Natural killer cell (primary cell): Measurements from ENCODE around the gene KRTAP10-9. TPM values are rescaled to one million over a fixed set of nuclear protein-coding genes. Genes with fewer than 3 reads are reported as not detected.

Experiments
- ATAC-seq, 3 donors: fragments of 150-1000 bp in 2 of 3; fragments of 200-7000 bp in 1 of 3; cut with Tn5 transposase; 1 replicate in 1 of 3; 2 replicates in 2 of 3; pipeline ENCODE4 v1.10.0; 2021; ENCODE audit warnings: mild to moderate bottlenecking in 2 of 3, moderate library complexity in 2 of 3
- DNase-seq, 2 donors: peaks; one replicate each; pipeline versions ENCODE4 v3.0.0 to v3.0.0-alpha.2; 2013 to 2021; ENCODE audit warnings: mixed read lengths in 1 of 2
- H3K27ac ChIP-seq: one replicate; pipeline ENCODE4 v1.5.1; 2013; ENCODE audit warnings: mild to moderate bottlenecking, low read length
- H3K27me3 ChIP-seq: one replicate; pipeline ENCODE4 v1.6.1; 2013; ENCODE audit warnings: low read length; ENCODE audit not compliant: control insufficient read depth, insufficient read depth
- H3K36me3 ChIP-seq: one replicate; pipeline ENCODE4 v1.6.1; 2013; ENCODE audit warnings: low read length; ENCODE audit not compliant: control insufficient read depth, insufficient read depth
- H3K4me1 ChIP-seq: one replicate; pipeline ENCODE4 v1.6.1; 2013; ENCODE audit warnings: low read length; ENCODE audit not compliant: control insufficient read depth, insufficient read depth
- H3K4me3 ChIP-seq: one replicate; pipeline ENCODE4 v1.5.1; 2013; ENCODE audit warnings: low read length
- H3K9me3 ChIP-seq: one replicate; pipeline ENCODE4 v1.6.1; 2013; ENCODE audit warnings: low read length; ENCODE audit not compliant: control insufficient read depth, insufficient read depth
- H3K27ac Mint-ChIP-seq, 2 donors: one replicate each; pipeline ENCODE4 v1.8.0; 2022; ENCODE audit warnings: mild to moderate bottlenecking in 2 of 2, mixed read lengths in 2 of 2, moderate library complexity in 1 of 2
- H3K27me3 Mint-ChIP-seq, 2 donors: one replicate each; pipeline ENCODE4 v1.8.0; 2022; ENCODE audit warnings: low read depth in 2 of 2, mixed read lengths in 2 of 2
- H3K36me3 Mint-ChIP-seq: one replicate; pipeline ENCODE4 v1.8.0; 2022; ENCODE audit warnings: mixed read lengths
- H3K4me1 Mint-ChIP-seq, 2 donors: one replicate each; pipeline ENCODE4 v1.8.0; 2022; ENCODE audit warnings: mixed read lengths in 2 of 2
- H3K4me3 Mint-ChIP-seq: one replicate; pipeline ENCODE4 v1.8.0; 2022; ENCODE audit warnings: mild to moderate bottlenecking, moderate library complexity, mixed read lengths
- H3K9me3 Mint-ChIP-seq, 2 donors: one replicate each; pipeline ENCODE4 v1.8.0; 2022; ENCODE audit warnings: mixed read lengths in 2 of 2
- WGBS: methylation state at CpG from one replicate; pipeline ENCODE4 v1.1.7; 2013; ENCODE audit warnings: missing lambda C conversion rate; ENCODE audit not compliant: insufficient coverage; 5-methylcytosine and 5-hydroxymethylcytosine counted together
- intact Hi-C: fragments of 100-400 bp; cut with micrococcal nuclease; formaldehyde crosslinking; loops from one replicate; pipeline ENCODE4 v1.14.2; 2022
- total RNA-seq, 4 donors: library from RNA; stranded (reverse); fragments of 120-200 nt in 1 of 4; gene quantifications; one replicate each; pipeline versions ENCODE4 v1.2.3 to v1.2.4, GENCODE V29; 2013 to 2022
- TF ChIP-seq, protein P1 (sequence below): fragments of 200-600 bp; IDR thresholded peaks from one replicate; pipeline ENCODE4 v1.8.0; 2022; ENCODE audit warnings: antibody characterized with exemption

KRTAP10-9 gene
- total RNA-seq, 3 donors from 2014 or later (not counting 1 experiment from before 2014, with no cell fraction given): not detected

- TF ChIP-seq, protein P1, sequence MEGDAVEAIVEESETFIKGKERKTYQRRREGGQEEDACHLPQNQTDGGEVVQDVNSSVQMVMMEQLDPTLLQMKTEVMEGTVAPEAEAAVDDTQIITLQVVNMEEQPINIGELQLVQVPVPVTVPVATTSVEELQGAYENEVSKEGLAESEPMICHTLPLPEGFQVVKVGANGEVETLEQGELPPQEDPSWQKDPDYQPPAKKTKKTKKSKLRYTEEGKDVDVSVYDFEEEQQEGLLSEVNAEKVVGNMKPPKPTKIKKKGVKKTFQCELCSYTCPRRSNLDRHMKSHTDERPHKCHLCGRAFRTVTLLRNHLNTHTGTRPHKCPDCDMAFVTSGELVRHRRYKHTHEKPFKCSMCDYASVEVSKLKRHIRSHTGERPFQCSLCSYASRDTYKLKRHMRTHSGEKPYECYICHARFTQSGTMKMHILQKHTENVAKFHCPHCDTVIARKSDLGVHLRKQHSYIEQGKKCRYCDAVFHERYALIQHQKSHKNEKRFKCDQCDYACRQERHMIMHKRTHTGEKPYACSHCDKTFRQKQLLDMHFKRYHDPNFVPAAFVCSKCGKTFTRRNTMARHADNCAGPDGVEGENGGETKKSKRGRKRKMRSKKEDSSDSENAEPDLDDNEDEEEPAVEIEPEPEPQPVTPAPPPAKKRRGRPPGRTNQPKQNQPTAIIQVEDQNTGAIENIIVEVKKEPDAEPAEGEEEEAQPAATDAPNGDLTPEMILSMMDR: no peak
- no peak overlapping the region for H3K4me3 ChIP-seq
- H3K27ac Mint-ChIP-seq: peak overlapping the region in 1 of 2 donors; percentile 95
- WGBS: 85% methylated on average over 8 of the region's 8 CpGs
- no peak for ATAC-seq
- H3K27me3 Mint-ChIP-seq: peaks cover 0 to 2% of the 10 kb centered on the region in 2 donors
- peaks cover 27% of the 10 kb centered on the region for H3K4me1 ChIP-seq
- H3K27ac ChIP-seq: no peak overlapping the region
- H3K4me3 Mint-ChIP-seq: no peak overlapping the region
- DNase-seq: no peak
- H3K36me3 ChIP-seq: no peaks in the 10 kb centered on the region
- no peaks in the 10 kb centered on the region for H3K27me3 ChIP-seq
- peaks cover 4% of the 10 kb centered on the region for H3K9me3 ChIP-seq
- H3K36me3 Mint-ChIP-seq: peaks cover 22% of the 10 kb centered on the region
- H3K9me3 Mint-ChIP-seq: peaks cover 5 to 18% of the 10 kb centered on the region in 2 donors
- peaks cover 29 to 47% of the 10 kb centered on the region in 2 donors for H3K4me1 Mint-ChIP-seq
- intact Hi-C loops: no loop called here
These were observed 9.8 kb upstream of the KRTAP10-9 start for GRCh38 chr21:44617071-44617501.

- Histone ChIP-seq H3K4me3 (no peak overlapping the region), H3K27ac (peak overlapping the region; percentile 79), H3K27me3 (no peaks in the 10 kb centered on the region), H3K4me1 (peaks cover 22% of the 10 kb centered on the region), H3K36me3 (no peaks in the 10 kb centered on the region), H3K9me3 (peaks cover 11% of the 10 kb centered on the region)
- TF ChIP-seq, protein P1: no peak
- H3K4me1 Mint-ChIP-seq: peaks cover 29 to 36% of the 10 kb centered on the region in 2 donors
- ATAC-seq (peak; percentile 14 to 69 (median 53)), DNase-seq (peak in 1 of 2 donors; percentile 50)
- H3K36me3 Mint-ChIP-seq: peaks cover 27% of the 10 kb centered on the region
- intact Hi-C loops: loop anchor here (2.0 kb wide), 1 partner anchor 38 kb away; the partner anchor contains the start of gene KRTAP12-3
- H3K9me3 Mint-ChIP-seq: peaks cover 8 to 25% of the 10 kb centered on the region in 2 donors
- H3K4me3 Mint-ChIP-seq: peak overlapping the region; percentile 67
- H3K27me3 Mint-ChIP-seq: no peaks in the 10 kb centered on the region
- 45% methylated on average over 2 of the region's 4 CpGs for whole genome bisulfite sequencing
- peak overlapping the region; percentile 88 to 95 for H3K27ac Mint-ChIP-seq
These were observed 8.4 kb upstream of the KRTAP10-9 start for GRCh38 chr21:44618504-44618903.

- Histone ChIP-seq H3K36me3 (no peaks in the 10 kb centered on the region), H3K27ac (peak overlapping the region; percentile 79)
These were observed 8.0 kb upstream of the KRTAP10-9 start for GRCh38 chr21:44618909-44619308.

More at GRCh38 chr21:44618909-44619308, 8.0 kb upstream of the KRTAP10-9 start:
- peak overlapping the region; percentile 67 for H3K4me3 Mint-ChIP-seq
- peaks cover 11% of the 10 kb centered on the region for H3K9me3 ChIP-seq
- 22% methylated on average over 3 of the region's 3 CpGs for WGBS
- no peak overlapping the region for H3K4me3 ChIP-seq
- intact Hi-C loops: loop anchor here (2.0 kb wide), 1 partner anchor 38 kb away; the partner anchor contains the start of gene KRTAP12-3
- TF ChIP-seq, protein P1: no peak
- H3K36me3 Mint-ChIP-seq: peaks cover 31% of the 10 kb centered on the region
- H3K27ac Mint-ChIP-seq: peak overlapping the region; percentile 88 to 95
- peaks cover 9 to 29% of the 10 kb centered on the region in 2 donors for H3K9me3 Mint-ChIP-seq
- peak; percentile 82 to 95 (median 93) for ATAC-seq
- peaks cover 22% of the 10 kb centered on the region for H3K4me1 ChIP-seq
- no peaks in the 10 kb centered on the region for H3K27me3 ChIP-seq
- H3K4me1 Mint-ChIP-seq: peaks cover 29 to 37% of the 10 kb centered on the region in 2 donors
- no peaks in the 10 kb centered on the region for H3K27me3 Mint-ChIP-seq
- peak in 1 of 2 donors; percentile 85 for DNase-seq
